CD4-positive, alpha-beta T cell treated with Interleukin-4 for 1 hour (primary cell): ENCODE data around the gene UBE2E2.

Source experiments
- DNase-seq, 2 donors: peaks; one replicate each; pipeline ENCODE4 v3.0.0-alpha.2; 2020 to 2022

The UBE2E2 gene

DNA sequence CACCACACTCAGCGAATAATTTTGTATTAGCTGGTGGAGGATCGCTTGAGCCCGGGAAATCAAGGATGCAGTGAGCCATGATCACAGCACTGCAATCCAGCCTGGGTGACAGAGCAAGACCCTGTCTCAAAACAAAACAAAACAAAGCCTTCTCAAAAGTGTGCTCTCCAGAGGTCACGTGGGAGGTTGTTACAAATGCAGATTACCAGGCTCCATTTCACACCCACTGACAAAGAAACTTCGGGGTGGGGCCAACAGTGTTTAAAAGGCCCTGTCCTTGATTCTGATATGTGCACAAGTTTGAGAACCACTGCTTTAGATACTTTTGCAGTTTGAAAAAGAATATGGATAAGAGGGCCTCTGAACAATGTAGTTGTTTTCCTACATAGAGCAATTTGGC lies 80.5 kb downstream of the UBE2E2 start:
- no peak for DNase-seq

DNA sequence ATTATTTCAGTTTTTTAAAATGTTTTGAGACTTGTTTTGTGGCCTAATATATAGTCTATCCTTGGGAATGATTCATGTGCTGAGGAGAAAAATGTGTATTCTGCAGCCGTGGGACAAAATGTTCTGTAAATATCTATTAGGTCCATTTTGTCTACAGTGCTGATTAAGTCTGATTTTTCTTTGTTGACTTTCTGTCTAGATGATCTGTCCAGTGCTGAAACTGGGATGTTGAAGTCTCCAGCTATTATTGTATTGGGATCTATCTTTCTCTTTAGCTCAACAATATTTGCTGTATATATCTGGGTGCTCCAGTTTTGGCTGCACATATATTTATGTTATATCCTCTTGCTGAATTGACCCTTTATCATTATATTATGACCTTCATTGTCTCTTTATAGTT lies 85.2 kb downstream of the UBE2E2 start:
- DNase-seq, result no peak

DNA sequence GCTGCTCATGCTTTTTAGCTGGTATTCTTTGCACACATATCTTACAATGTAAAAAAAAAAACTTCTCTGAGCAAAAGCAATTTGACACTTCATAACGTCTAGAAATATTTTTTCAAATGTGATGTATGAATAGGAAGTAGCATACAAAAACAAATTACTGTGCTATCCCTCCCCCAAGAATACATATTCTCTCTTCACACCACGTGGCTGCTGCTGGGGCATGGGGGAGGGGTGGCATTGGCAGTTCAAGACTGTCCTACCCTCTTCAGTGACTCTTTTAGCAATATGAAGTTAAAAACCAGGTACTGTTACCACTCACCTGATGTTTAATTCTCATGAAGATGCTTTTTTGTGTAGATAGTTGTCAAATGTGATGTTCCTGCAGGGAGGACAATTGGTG lies 85.6 kb downstream of the UBE2E2 start:
- DNase-seq, result no peak

DNA sequence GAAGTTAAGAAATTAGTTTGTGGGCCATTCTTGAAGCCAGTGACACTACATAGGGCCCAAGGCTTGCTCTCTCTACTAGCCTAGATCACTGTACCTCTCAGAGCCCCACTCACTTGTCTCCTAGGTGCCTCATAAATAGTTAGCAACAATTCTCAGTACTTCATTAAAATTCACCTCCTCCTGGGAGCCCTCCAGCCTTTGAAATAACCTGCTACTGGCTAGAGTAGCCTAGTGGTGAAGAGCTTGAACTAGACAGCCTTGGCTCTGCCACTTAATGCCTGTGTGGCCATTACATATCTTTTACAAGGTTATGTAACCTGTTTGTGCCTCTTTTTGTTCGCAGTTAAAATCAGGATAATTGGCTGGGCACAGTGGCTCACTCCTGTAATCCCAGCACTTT lies 89.3 kb downstream of the UBE2E2 start:
- no peak for DNase-seq

DNA sequence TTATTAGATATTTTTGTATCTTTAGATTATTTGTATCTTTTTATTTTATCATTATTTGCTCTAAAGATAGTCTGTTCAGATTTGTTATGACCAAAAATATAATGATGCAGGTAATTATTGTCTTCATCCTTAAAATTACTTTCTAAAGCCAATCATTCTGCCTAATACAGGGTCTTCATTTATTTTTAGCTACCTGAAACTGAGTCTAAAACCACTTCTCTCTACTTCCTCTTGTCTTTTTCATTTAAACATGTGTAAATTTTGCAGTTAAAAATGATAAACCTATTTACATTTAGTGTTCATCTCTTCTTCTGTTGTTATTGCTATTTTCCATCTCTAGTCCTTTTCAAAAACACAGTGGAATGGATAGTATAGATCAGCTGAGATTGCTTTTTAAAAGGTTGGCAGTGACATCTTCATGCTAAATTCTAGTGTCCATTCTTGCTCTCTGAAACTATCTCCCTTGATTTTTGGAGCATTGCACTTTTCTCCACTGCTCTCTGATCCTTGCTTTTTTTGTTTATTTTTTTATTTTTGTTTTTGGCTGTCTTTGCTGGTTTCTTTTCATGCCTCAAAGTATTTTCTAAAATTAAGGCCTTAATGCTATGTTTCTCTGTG lies 91.8 kb downstream of the UBE2E2 start:
- no peak for DNase-seq

DNA sequence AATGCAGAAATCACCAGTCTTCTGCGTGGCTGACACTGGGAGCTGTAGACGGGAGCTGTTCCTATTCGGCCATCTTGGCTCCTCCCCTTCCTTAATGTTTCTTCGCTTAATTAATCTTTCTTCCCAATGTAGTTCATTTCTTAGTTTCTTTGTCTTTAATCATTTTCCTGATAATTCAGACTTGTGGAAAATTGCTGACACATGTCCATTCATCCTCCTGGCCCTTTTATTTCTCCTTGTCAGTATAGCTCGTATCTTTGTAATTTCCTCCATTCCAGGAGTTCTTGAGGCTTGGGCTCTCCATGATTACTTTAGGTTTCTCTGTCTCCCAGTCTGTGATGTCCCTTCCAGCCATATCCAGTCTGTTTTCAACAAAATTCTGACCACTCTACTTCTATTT lies 98.7 kb downstream of the UBE2E2 start:
- no peak for DNase-seq

DNA sequence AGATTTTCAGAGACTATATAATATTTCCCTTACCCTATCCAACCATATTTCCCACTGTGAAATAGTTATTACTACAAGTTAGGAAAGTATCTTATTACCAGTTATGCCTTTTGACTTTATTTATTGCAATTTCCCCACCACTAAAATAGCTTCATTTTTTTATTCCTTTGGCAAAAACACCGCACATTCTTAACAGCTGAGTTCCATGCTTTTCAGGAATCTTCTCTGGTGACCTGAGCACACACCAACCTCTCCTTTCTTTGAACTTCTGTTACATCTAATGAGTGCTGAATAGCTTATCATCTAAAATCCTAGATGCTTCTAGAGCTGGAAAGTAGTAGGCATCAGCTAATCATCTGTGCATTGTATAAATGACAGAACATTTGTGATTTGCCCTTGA lies 99.1 kb downstream of the UBE2E2 start:
- DNase-seq, result no peak

DNA sequence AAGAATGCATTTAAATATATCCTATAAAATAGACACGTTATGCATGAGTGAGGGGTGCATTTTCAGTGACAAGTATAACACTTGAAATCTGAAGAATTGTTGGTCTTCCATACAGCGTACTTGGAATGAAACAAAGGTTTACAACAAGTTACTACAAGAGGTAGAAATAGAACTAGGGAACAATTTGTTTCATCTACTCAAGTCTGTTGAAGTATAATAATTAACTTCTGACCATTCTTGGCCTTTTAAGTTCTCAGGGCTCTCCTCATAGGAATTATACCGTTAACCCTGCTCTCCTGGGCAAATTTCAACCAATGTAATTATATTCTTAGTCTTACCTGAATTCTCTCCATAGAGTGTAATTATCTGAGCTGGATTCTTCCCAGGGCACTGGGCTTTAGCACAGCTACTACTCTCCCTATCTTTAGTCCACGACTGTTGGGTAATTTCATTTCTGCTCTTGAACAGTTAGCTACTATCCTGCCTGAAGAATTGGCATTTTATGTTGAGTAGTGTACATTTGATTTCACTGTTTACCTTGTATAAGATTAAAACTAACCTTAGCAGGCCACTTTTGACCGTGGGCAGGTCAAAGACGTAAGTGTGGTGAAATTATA lies 100.6 kb downstream of the UBE2E2 start:
- DNase-seq, result no peak

DNA sequence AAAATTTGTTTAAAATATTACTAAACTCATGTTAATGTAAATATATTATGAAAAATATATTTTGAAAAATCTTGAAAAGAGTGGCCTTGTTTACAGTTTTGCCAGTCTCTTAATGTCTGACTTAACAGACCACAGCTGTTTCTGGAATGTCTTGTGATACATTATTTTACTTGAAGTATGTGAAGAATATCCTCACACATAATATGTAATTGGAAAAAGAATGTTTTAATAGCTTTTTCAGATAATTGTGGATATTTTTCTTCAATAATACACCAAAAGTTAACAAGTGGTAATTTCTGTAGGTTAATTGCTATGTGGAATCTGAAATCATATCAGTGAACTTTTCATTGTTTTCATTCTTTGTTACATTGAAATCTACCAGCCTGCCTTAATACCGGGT lies 101.3 kb downstream of the UBE2E2 start:
- no peak for DNase-seq

DNA sequence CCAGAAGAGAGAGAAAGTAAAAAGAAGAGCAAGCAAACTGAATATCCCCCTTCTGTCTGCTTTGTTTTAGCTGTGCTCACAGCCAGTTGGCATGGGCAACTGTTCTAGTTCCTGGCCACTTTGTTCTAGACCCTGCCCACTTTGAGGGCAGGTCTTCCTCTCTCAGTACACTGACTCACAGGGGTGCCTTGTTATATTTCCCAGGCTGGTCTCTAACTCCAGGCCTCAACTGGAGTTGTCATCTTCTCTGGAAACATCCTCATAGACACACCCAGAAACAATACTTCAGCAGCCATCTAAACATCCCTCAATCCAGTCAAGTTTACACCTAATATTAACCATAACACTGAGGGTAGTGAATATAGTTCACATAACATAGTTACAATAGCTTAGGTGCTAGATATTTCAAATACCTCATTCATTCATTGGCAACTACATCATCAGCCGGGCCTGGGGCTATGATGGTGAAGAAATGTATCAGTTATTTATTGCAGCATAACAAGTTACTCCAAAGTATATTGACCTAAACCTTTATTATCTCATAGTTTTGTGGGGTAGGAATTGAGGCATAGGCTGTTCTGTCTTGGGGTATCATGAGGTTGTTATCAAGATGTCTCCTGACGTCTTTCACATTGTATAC lies 106.0 kb downstream of the UBE2E2 start:
- DNase-seq, result no peak

DNA sequence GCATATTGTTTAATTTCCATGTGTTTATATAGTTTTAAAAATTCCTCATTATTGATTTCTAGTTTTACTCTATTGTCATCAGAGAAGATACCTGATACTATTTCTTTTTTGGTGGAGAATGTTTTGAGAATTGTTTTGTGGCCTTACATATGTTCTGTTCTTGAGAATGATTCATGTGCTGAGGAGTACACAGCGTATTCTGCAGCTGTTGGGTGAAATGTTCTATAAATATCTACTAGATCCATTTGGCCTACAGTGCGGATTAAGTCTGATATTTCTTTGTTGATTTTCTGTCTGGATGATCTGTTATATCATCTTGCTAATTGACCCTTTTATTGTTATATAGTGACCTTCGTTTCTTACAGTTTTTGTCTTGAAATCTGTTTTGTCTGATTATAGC lies 109.7 kb downstream of the UBE2E2 start:
- DNase-seq, result no peak

DNA sequence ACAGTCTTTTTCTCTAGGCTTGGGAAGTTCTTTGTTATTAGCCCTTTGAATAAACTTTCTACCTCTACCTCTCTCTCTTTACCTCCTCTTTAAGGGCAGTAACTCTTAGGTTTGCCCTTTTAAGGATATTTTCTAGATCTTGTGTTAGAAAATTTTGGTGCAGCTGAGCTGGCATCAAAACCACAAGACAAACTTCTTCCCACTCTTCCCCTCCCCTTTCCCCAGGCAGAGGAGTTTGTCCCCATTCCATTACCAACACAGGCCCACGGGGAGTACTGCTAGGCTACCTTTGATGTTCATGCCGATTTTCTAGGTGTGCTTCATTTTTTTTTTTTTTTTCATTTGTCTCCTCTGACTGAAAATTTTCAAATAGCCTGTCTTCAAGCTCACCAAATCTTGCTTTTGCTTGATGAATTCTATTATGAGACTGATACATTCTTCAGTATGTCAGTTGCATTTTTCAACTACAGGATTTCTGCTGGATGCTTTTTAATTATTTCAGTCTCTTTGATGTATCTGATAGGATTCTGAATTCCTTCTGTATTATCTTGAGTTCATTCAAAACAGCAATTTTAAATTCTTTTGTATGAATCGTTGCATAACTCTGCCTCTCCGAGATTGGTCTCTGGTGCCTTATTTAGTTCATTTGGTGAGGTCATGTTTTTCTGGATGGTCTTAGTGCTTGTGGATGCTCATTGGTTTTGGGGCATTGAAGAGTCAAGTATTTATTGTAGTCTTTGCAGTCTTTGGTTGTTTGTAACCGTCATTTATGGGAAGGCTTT lies 112.0 kb downstream of the UBE2E2 start:
- no peak for DNase-seq

DNA sequence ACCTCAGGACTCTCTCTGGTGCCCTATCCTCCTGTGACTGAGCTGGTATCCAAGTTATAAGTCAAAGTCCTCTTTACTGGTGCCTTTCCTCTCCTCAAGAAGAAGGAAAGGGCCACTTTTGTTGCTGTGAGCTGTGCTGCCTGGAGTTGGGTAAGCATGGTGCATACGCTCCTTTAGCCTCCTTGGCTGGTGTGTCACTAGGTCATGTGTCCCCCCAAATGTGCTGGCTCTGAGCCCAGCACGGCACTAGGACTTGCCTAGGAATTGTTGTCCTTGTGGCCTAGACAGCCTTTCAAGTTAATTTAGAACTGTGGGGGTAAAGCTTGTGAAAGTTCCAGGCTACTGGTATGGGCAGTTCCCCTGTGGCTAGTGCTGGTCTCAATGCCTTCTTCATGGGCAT lies 113.8 kb downstream of the UBE2E2 start:
- no peak for DNase-seq

DNA sequence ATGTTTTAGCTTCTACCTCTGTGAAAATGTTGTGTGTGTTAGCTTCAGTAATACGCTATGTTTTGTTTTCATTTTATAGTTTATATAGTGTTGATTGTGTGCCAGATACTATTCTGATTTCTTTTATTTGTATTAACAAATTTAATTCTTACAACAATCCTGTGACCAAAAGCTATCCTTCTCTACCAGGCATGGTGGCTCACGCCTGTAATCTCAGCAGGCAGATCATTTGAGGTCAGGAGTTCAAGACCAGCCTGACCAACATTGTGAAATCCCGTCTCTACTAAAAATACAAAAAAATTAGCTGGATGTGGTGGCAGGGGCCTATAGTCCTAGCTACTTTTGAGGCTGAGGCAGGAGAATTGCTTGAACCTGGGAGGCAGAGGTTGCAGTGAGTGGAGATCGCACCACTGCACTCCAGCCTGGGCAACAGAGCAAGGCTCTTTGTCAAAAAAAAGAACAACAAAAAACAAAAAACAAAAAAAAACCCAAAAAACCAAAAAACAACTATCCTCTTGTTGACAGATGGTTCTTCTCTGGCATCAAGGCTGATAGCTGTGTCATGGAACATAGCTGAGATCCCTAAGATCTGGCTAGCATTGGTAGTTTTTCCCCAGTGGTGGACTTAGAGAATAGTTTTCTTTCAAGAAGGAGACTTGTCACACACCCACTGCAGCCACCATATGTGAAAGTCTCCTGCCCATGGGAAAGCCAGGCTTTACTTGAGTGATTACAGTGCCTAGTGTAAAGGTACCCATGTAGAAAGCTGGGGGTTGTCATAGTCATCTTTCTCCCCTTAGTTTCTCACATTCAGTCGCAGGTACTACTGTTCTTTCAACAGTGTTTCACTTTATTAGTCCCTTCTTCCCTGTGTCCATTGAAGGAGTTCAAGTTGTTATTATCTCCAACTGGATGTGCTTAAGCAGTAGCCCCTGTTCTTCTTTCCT lies 116.5 kb downstream of the UBE2E2 start:
- DNase-seq, result no peak

DNA sequence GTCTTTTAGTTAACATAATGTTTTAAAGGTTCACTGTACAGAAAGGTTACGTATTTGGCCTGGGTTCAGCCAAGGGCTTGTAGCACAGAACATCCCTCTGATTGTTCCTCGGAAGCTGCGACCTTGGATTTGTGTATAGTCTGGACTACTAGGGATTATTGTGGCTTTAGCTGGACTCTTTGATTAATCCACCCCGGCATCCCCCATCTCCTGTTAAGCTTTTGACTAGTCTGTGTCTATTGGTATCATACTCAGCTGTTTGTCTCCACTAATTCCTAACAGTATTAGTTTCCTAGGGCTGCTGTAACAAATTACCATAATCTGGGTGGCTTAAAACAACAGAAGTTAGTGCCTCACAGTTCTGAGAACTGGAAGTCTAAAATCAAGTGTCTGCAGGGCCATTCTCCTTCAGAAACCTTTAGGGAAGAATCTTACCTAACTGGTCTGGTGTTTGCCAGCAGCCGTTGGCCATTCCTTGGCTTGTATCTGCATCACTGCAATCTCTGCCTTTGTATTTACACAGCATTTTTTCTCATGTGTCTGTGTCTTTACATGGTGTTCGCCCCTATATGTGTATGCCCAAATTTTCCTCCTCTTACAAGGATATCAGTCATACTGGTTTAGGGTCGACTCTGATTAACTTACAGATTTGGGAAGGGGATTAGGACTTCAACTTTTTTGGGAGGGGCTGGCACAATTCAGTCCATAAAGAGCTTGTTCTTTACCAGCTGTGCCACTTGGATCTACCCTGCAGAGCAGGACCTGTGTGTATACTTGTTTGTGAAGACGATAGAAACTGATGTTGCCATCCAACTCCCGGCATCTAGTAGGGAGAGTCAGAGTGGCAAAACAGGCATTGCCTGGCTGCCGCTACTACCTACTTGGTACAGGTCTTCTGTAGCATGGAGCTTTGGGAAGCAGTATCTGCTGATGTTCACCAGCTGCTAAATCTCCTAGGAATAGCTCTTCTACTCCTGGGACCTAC lies 117.8 kb downstream of the UBE2E2 start:
- DNase-seq, result no peak

DNA sequence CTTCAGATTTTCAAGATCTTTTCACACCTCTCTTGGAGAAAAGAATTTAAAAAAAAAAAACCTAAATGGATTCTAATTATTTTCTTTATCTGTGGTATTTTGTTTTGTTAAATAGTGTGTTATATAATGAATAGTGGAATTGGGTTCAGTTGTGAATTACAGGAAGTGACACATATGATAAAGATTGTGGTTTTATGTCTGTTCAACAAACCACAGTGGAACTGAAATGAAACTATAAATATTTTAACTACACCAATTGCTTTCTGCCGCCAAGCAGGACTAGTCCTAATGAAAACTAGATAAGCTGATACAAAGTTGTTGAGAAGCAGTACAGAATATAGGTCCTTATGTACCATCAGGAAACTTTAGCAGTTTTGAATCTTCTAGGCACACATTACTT lies 121.6 kb downstream of the UBE2E2 start:
- DNase-seq, result peak in 1 of 2 donors; percentile 33

DNA sequence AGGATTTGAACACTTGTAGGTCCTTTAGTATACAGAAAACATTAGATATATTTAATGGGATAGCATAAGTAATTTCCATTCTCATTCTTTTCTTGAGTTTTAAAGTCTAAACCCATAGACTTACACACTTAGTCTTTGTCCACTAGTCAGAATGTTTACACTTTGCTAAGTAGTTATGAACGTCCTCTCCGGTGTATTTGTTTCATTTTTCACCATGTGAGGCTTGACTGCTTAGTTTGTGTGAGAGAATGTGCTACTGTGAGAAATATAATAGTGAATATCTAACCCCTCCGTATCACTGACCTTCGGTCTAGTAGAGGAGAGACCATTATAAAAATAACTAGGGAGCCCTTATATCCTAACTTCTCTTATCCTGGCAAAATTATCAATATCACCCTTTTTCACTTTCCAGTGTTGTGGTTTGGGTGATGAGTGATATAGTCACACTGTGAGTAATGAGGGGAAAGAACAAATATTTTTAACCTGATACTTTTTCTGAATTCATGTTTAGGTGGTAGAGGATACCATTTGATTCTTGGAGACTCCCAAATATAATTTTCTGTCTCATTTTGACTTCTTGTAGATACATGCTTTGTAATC lies 122.4 kb downstream of the UBE2E2 start:
- no peak for DNase-seq

DNA sequence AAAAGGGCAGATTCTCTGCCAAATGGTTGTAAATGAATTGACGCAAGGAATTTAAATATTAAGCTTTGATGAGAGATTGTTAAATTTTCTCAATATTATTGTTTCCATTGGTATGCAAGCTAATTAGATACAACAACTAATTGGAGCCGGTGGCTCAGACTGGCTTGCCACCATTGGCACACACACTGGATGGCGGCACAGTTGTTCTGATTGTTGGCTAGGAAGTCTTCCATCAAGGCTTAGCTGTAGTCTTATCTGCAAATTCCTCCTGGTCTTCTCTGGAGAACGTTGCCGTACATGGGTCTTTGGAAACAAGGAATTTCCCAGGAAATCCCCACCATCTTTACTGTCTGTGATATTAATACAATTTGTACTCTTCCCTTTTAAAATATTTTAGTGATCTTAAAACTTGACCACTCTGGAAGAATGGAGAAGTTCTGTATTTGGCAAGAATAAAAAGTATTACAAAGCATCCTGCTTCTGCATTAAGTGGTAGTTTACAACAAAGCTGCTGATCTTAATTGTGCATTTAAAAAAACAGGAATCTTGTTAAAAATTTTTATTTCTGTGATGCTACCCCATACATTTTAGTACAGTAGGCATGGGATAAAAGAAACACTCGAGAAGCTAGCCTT lies 126.5 kb downstream of the UBE2E2 start:
- DNase-seq, result no peak

DNA sequence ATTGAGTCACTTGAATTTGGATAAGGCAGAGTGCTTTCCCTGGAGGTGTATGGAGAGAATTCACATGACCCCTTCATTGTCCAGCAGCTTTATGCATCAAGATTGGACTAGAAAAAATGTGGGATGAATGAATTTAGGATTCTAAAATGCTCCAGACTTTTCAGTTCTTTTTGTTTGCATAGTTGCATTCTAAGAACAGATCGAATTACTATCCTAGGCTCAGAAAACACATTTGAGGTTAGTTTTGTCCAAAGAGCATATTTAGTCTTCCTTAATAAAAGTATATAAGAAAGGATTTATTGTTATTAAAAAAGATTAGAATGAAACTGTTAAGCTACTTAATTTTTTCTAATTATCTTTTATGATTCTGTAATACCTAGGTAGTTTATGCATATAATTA lies 127.4 kb downstream of the UBE2E2 start:
- no peak for DNase-seq

DNA sequence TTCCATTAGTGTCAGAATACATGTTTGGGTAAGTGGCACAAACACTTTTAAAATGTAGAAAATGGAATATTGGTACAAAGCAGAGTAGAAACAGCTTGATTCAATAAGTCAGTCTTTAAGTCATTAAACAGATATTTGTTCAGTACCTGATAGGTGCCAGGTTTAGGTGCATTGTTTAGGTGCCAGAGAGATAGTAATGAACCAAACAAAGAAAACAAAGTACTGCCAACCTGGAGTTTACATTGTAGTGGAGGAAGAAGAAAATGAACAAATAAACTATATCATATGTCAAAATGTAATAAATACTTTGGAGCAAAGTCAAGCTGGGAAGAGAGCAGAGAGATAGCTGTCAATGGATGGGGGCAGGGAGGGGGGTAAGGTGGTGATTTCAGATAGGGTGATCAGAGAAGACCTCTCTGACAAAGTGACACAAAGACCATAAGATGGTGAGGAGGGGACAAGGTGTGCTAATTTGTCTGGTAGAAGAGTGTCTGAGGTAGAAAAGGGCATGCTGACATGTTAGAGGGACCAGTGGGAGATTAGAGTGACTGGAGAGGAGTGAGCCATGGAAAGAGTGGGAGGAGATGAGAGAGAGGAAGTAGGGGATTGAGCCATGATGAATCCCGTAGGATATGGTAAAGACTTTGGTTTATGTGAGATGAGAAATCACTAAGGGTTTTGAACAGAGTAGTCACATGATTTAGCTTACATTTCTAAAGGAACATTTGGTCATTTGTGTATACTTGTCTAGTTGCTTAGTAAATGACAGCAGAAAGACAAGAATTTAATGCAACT lies 128.2 kb downstream of the UBE2E2 start:
- no peak for DNase-seq
